Activated CD4-positive, alpha-beta memory T cell treated with anti-CD3 and anti-CD28 coated beads, Interleukin-2, amount 10 ng/mL, durations not matched to agents 7 days and 5 days (primary cell): ENCODE data around the gene PRPSAP2. TPM values are rescaled to one million over a fixed set of nuclear protein-coding genes. Genes with fewer than 3 reads are reported as not detected.

Experiments
- CTCF ChIA-PET: fragments of 350-600 bp; sonication (Branson Sonifier 250); formaldehyde crosslinking; loops from one replicate; lab custom pipeline; 2021; ENCODE audit warnings: antibody characterized with exemption, inconsistent platforms; lab: Charles Lee
- POLR2A ChIA-PET: fragments of 350-600 bp; sonication (Branson Sonifier 250); formaldehyde crosslinking; loops from one replicate; lab custom pipeline; 2021; ENCODE audit warnings: antibody characterized with exemption; lab: Charles Lee
- DNase-seq: peaks from one replicate; pipeline ENCODE4 v3.0.0-alpha.2; 2020
- H3K27ac Mint-ChIP-seq: one replicate; pipeline ENCODE4 v1.8.0; 2021; ENCODE audit warnings: mild to moderate bottlenecking, mixed read lengths
- H3K27me3 Mint-ChIP-seq: one replicate; pipeline ENCODE4 v1.8.0; 2021; ENCODE audit warnings: mixed read lengths
- H3K36me3 Mint-ChIP-seq: one replicate; pipeline ENCODE4 v1.8.0; 2021; ENCODE audit warnings: low read depth, mixed read lengths
- H3K4me1 Mint-ChIP-seq: one replicate; pipeline ENCODE4 v1.8.0; 2021; ENCODE audit warnings: mixed read lengths
- H3K4me3 Mint-ChIP-seq: one replicate; pipeline ENCODE4 v1.8.0; 2021; ENCODE audit warnings: mild to moderate bottlenecking, mixed read lengths
- H3K9me3 Mint-ChIP-seq: one replicate; pipeline ENCODE4 v1.8.0; 2021; ENCODE audit warnings: mixed read lengths
- total RNA-seq, 2 experiments: library from RNA; stranded (reverse); gene quantifications; one replicate each; pipeline ENCODE4 v1.2.3, GENCODE V29; 2021

The PRPSAP2 gene
- total RNA-seq, 2 experiments from 2014 or later = 36.0 to 36.6 TPM

GRCh38 chr17:18970582-18971480, 112.9 kb downstream of the PRPSAP2 start:
- Mint-ChIP-seq H3K36me3 (no peaks in the 10 kb centered on the region), H3K9me3 (no peaks in the 10 kb centered on the region), H3K27ac (no peak overlapping the region), H3K27me3 (no peaks in the 10 kb centered on the region), H3K4me1 (peaks cover 5% of the 10 kb centered on the region), H3K4me3 (no peak overlapping the region)
- no peak for DNase-seq
- ChIA-PET CTCF (interaction anchor here (1.3 to 1.9 kb wide), 2 partner anchors 10 to 11 kb away, joined by 3 to 6 read pairs; no protein-coding TSS in a partner anchor), POLR2A (no interaction called here)

- peaks cover 5% of the 10 kb centered on the region for H3K4me1 Mint-ChIP-seq
- no peak overlapping the region for H3K27ac Mint-ChIP-seq
- H3K27me3 Mint-ChIP-seq = no peaks in the 10 kb centered on the region
- no peaks in the 10 kb centered on the region for H3K36me3 Mint-ChIP-seq
- CTCF ChIA-PET = interaction anchor here (5.5 kb wide), 1 partner anchor 11 kb away, joined by 25 read pairs; no protein-coding TSS in a partner anchor
- POLR2A ChIA-PET = no interaction called here
- no peak for DNase-seq
- no peaks in the 10 kb centered on the region for H3K9me3 Mint-ChIP-seq
- H3K4me3 Mint-ChIP-seq = no peak overlapping the region
Observed at GRCh38 chr17:18971801-18972200, 113.9 kb downstream of the PRPSAP2 start.

- H3K4me1 Mint-ChIP-seq = peaks cover 3% of the 10 kb centered on the region
- H3K27ac Mint-ChIP-seq = no peak overlapping the region
- H3K36me3 Mint-ChIP-seq = no peaks in the 10 kb centered on the region
- no peak overlapping the region for H3K4me3 Mint-ChIP-seq
- DNase-seq = no peak
- ChIA-PET CTCF (interaction anchor here (0.9 to 5.5 kb wide), 2 partner anchors 14 to 19 kb away, joined by 3 to 25 read pairs; no protein-coding TSS in a partner anchor), POLR2A (no interaction called here)
- H3K27me3 Mint-ChIP-seq = no peaks in the 10 kb centered on the region
- H3K9me3 Mint-ChIP-seq = no peaks in the 10 kb centered on the region
Observed at GRCh38 chr17:18974407-18975149, 116.6 kb downstream of the PRPSAP2 start.

GRCh38 chr17:18975597-18975996, 117.7 kb downstream of the PRPSAP2 start:
- CTCF ChIA-PET = interaction anchor here (5.5 kb wide), 1 partner anchor 15 kb away, joined by 25 read pairs; no protein-coding TSS in a partner anchor
- no peak overlapping the region for H3K27ac Mint-ChIP-seq
- POLR2A ChIA-PET = no interaction called here
- H3K4me1 Mint-ChIP-seq = no peaks in the 10 kb centered on the region
- no peaks in the 10 kb centered on the region for H3K36me3 Mint-ChIP-seq
- H3K9me3 Mint-ChIP-seq = no peaks in the 10 kb centered on the region
- H3K27me3 Mint-ChIP-seq = no peaks in the 10 kb centered on the region
- no peak for DNase-seq
- H3K4me3 Mint-ChIP-seq = no peak overlapping the region

- ChIA-PET CTCF (interaction anchor here (5.5 kb wide), 1 partner anchor 15 kb away, joined by 25 read pairs; no protein-coding TSS in a partner anchor), POLR2A (no interaction called here)
- Mint-ChIP-seq H3K4me1 (no peaks in the 10 kb centered on the region), H3K36me3 (no peaks in the 10 kb centered on the region), H3K27me3 (no peaks in the 10 kb centered on the region), H3K4me3 (no peak overlapping the region), H3K9me3 (no peaks in the 10 kb centered on the region), H3K27ac (no peak overlapping the region)
- no peak for DNase-seq
Observed at GRCh38 chr17:18976201-18976600, 118.3 kb downstream of the PRPSAP2 start.

GRCh38 chr17:18977021-18977420, 119.1 kb downstream of the PRPSAP2 start:
- Mint-ChIP-seq H3K4me3 (no peak overlapping the region), H3K4me1 (no peaks in the 10 kb centered on the region), H3K36me3 (no peaks in the 10 kb centered on the region), H3K27me3 (no peaks in the 10 kb centered on the region), H3K27ac (no peak overlapping the region), H3K9me3 (no peaks in the 10 kb centered on the region)
- ChIA-PET POLR2A (no interaction called here), CTCF (no interaction called here)
- no peak for DNase-seq

GRCh38 chr17:18977646-18978045, 119.7 kb downstream of the PRPSAP2 start:
- H3K27ac Mint-ChIP-seq = no peak overlapping the region
- ChIA-PET CTCF (no interaction called here), POLR2A (no interaction called here)
- H3K9me3 Mint-ChIP-seq = no peaks in the 10 kb centered on the region
- H3K4me1 Mint-ChIP-seq = no peaks in the 10 kb centered on the region
- H3K4me3 Mint-ChIP-seq = no peak overlapping the region
- no peaks in the 10 kb centered on the region for H3K27me3 Mint-ChIP-seq
- no peaks in the 10 kb centered on the region for H3K36me3 Mint-ChIP-seq
- no peak for DNase-seq

GRCh38 chr17:18978050-18978449, 120.1 kb downstream of the PRPSAP2 start:
- Mint-ChIP-seq H3K4me3 (no peak overlapping the region), H3K4me1 (no peaks in the 10 kb centered on the region), H3K36me3 (no peaks in the 10 kb centered on the region), H3K27ac (no peak overlapping the region), H3K27me3 (no peaks in the 10 kb centered on the region), H3K9me3 (no peaks in the 10 kb centered on the region)
- ChIA-PET CTCF (no interaction called here), POLR2A (no interaction called here)
- DNase-seq = no peak

- H3K36me3 Mint-ChIP-seq = no peaks in the 10 kb centered on the region
- H3K4me3 Mint-ChIP-seq = no peak overlapping the region
- ChIA-PET CTCF (no interaction called here), POLR2A (no interaction called here)
- no peaks in the 10 kb centered on the region for H3K9me3 Mint-ChIP-seq
- no peak overlapping the region for H3K27ac Mint-ChIP-seq
- no peaks in the 10 kb centered on the region for H3K27me3 Mint-ChIP-seq
- DNase-seq = no peak
- H3K4me1 Mint-ChIP-seq = no peaks in the 10 kb centered on the region
Observed at GRCh38 chr17:18978655-18979054, 120.7 kb downstream of the PRPSAP2 start.

Other genes starting within 250 kb of the PRPSAP2 start
- not detected for gene TBC1D28, start 213.7 kb upstream of the PRPSAP2 start, total RNA-seq
- gene FOXO3B, start 175.8 kb upstream of the PRPSAP2 start, total RNA-seq = 1 to 10 TPM; 1.2 to 1.8 TPM
- not detected for gene FBXW10, start 114.1 kb upstream of the PRPSAP2 start, total RNA-seq
- gene TVP23B, start 76.9 kb upstream of the PRPSAP2 start, total RNA-seq = 10 to 100 TPM; 25.5 to 27.4 TPM
- gene SLC5A10, start 94.0 kb downstream of the PRPSAP2 start, total RNA-seq = not detected
- 1 to 10 TPM; 6.4 to 6.5 TPM for gene FAM83G, start 146.6 kb downstream of the PRPSAP2 start, total RNA-seq
- gene GRAP, start 188.8 kb downstream of the PRPSAP2 start, total RNA-seq = 10 to 100 TPM; 15.4 to 16.1 TPM